Endothelial cell of umbilical vein (primary cell): ENCODE results near the gene KLHL9. TPM values are rescaled to one million over a fixed set of nuclear protein-coding genes. Genes with fewer than 3 reads are reported as not detected.

Experiments used
- BruUV-seq: library from RNA; stranded (reverse); fragments of 400-500 nt; replicated peaks from 2 replicates; lab custom pipeline; 2021; lab: Mats Ljungman, UMichigan
- CTCF ChIA-PET: fragments of 300-600, 350-600 bp; sonication (Branson Sonifier 250); formaldehyde crosslinking; loops from one replicate; lab custom pipeline; 2021; ENCODE audit warnings: antibody characterized with exemption, inconsistent platforms; lab: Charles Lee
- POLR2A ChIA-PET: fragments of 300-600, 350-600 bp; sonication (Branson Sonifier 250); formaldehyde crosslinking; loops from one replicate; lab custom pipeline; 2021; ENCODE audit warnings: antibody characterized with exemption, inconsistent platforms; lab: Charles Lee
- DNase-seq: peaks from one replicate; pipeline ENCODE4 v3.0.0-alpha.2; 2011; ENCODE audit warnings: low read depth, low spot score
- FAIRE-seq: peaks from 2 replicates; lab custom pipeline; 2011; peaks lifted over from hg19 to GRCh38; lab: Jason Lieb, UNC
- H2AFZ ChIP-seq: 2 replicates; pipeline ENCODE4 v1.6.0; 2012; ENCODE audit warnings: low read depth, low read length, control low read depth, inconsistent platforms
- H3K27ac ChIP-seq: 2 replicates; pipeline ENCODE4 v1.5.1; 2011; ENCODE audit warnings: low read depth, mild to moderate bottlenecking, control low read depth, low read length, moderate library complexity; ENCODE audit not compliant: insufficient read depth
- H3K27me3 ChIP-seq, 2 experiments: 2 replicates each; pipeline versions ENCODE4 v1.6.0 to v1.6.1; 2011; ENCODE audit warnings: low read length in 2 of 2, mixed read lengths in 1 of 2; ENCODE audit not compliant: control insufficient read depth in 2 of 2, insufficient read depth in 2 of 2
- H3K36me3 ChIP-seq, 2 experiments: 2 replicates in 1 of 2; 3 replicates in 1 of 2; pipeline ENCODE4 v1.5.1; 2011; ENCODE audit warnings: low read length in 2 of 2, mild to moderate bottlenecking in 1 of 2, moderate library complexity in 1 of 2; ENCODE audit not compliant: control insufficient read depth in 2 of 2, insufficient read depth in 2 of 2; ENCODE audit errors: extremely low read depth in 1 of 2
- H3K4me1 ChIP-seq: 3 replicates; pipeline ENCODE4 v1.5.1; 2011; ENCODE audit warnings: mild to moderate bottlenecking, low read length; ENCODE audit not compliant: control insufficient read depth, insufficient read depth; ENCODE audit errors: extremely low read depth
- H3K4me2 ChIP-seq: 2 replicates; pipeline ENCODE4 v1.6.1; 2011; ENCODE audit warnings: low read length, control low read depth, mixed read lengths; ENCODE audit not compliant: insufficient read depth
- H3K4me3 ChIP-seq, 3 experiments: fragments of 200-600 bp in 1 of 3; sonication (generic), shearing (Covaris generic) in 1 of 3; replicated peaks in 1 of 3; 2 replicates each; pipeline ENCODE4 v1.5.1; 2011 to 2016; ENCODE audit warnings: control low read depth in 3 of 3, low read length in 3 of 3, mild to moderate bottlenecking in 2 of 3, inconsistent platforms in 1 of 3, low read depth in 1 of 3, moderate library complexity in 1 of 3; ENCODE audit not compliant: insufficient read depth in 1 of 3
- H3K79me2 ChIP-seq: 2 replicates; pipeline ENCODE4 v1.6.0; 2012; ENCODE audit warnings: low read length, inconsistent platforms; ENCODE audit not compliant: control insufficient read depth, insufficient read depth
- H3K9ac ChIP-seq: replicated peaks from 2 replicates; pipeline ENCODE3; 2011; ENCODE audit warnings: low read length, control low read depth; ENCODE audit not compliant: insufficient read depth; ENCODE audit errors: extremely low read depth
- H3K9me1 ChIP-seq: replicated peaks from 3 replicates; pipeline ENCODE4 v1.6.0; 2011; ENCODE audit warnings: mild to moderate bottlenecking, low read length; ENCODE audit not compliant: control insufficient read depth, insufficient read depth; ENCODE audit errors: extremely low read depth
- H3K9me3 ChIP-seq: replicated peaks from 2 replicates; pipeline ENCODE4 v1.5.1; 2012; ENCODE audit warnings: low read length, inconsistent platforms; ENCODE audit not compliant: control insufficient read depth, insufficient read depth
- H4K20me1 ChIP-seq: replicated peaks from 2 replicates; pipeline ENCODE3; 2011; ENCODE audit warnings: mild to moderate bottlenecking, low read length; ENCODE audit not compliant: control insufficient read depth, insufficient read depth; ENCODE audit errors: extremely low read depth
- EZH2 ChIP-seq: IDR thresholded peaks from 2 replicates; pipeline ENCODE4 v1.6.1; 2012; ENCODE audit warnings: borderline replicate concordance, low read depth, mild to moderate bottlenecking, moderate library complexity, low read length, inconsistent platforms; ENCODE audit not compliant: severe bottlenecking
- MYC ChIP-seq: IDR thresholded peaks from one replicate; pipeline ENCODE4 v1.6.1; 2011; ENCODE audit warnings: mild to moderate bottlenecking, low read depth, low read length
- POLR2A ChIP-seq: IDR thresholded peaks from 2 replicates; pipeline ENCODE4 v1.6.1; 2012; ENCODE audit warnings: low read depth, mild to moderate bottlenecking, control low read depth, low read length
- POLR2AphosphoS5 ChIP-seq: IDR thresholded peaks from 2 replicates; pipeline ENCODE4 v1.6.1; 2012; ENCODE audit warnings: low read depth, mild to moderate bottlenecking, control low read depth, low read length, moderate library complexity; ENCODE audit not compliant: insufficient read depth
- dilution Hi-C: fragments of 300-500 bp; cut with MboI; formaldehyde crosslinking; loops from one replicate; pipeline ENCODE4 v1.15.0; 2019; ENCODE audit warnings: low sequenced_read_pairs; ENCODE audit not compliant: extremely low pct_ligation_motif_present
- intact Hi-C: fragments of 100-400 bp; cut with micrococcal nuclease; formaldehyde crosslinking; loops from one replicate; pipeline ENCODE4 v1.10.0; 2022
- polyA plus RNA-seq, 4 experiments: library from polyadenylated mRNA; depleted of rRNA in 3 of 4; stranded (reverse) in 3 of 4; unstranded in 1 of 4; fragments of >200 nt; gene quantifications; 2 replicates each; pipeline versions ENCODE4 v1.2.1 to v1.2.3, GENCODE V29; 2011 to 2012; ENCODE audit warnings: missing spikeins in 1 of 4
- total RNA-seq: library from RNA; stranded (reverse); gene quantifications from 2 replicates; pipeline ENCODE4 v1.2.3, GENCODE V29; 2021
- TF ChIP-seq, protein P1 (sequence below), 2 donors: IDR thresholded peaks; 1 replicate in 1 of 2; 2 replicates in 1 of 2; pipeline ENCODE4 v1.5.1; 2011; ENCODE audit warnings: low read length in 2 of 2, mild to moderate bottlenecking in 2 of 2, moderate library complexity in 2 of 2, control low read depth in 1 of 2, inconsistent platforms in 1 of 2, low read depth in 1 of 2; ENCODE audit not compliant: insufficient read depth in 1 of 2; ENCODE audit errors: extremely low read depth in 1 of 2

Gene KLHL9
- total and polyA plus RNA-seq, 2 donors (not counting 3 experiments of a cell fraction or from before 2014, with no cell fraction given) = 8.0 to 23.5 TPM

GRCh38 chr9:21326526-21327139 is 8.6 kb downstream of the KLHL9 start:
- Histone ChIP-seq H3K9me1 (no peaks in the 10 kb centered on the region), H3K27me3 (no peaks in the 10 kb centered on the region), H3K9me3 (no peaks in the 10 kb centered on the region), H3K4me2 (no peak overlapping the region), H3K36me3 (peaks cover 2 to 13% of the 10 kb centered on the region in 2 experiments), H3K9ac (no peak overlapping the region), H3K4me3 (no peak overlapping the region), H3K79me2 (peaks cover 49% of the 10 kb centered on the region), H2AFZ (no peak overlapping the region), H3K27ac (no peak overlapping the region), H3K4me1 (peaks cover 15% of the 10 kb centered on the region), H4K20me1 (peaks cover 18% of the 10 kb centered on the region)
- ChIA-PET POLR2A (interaction anchor here (0.6 to 0.9 kb wide), 3 partner anchors 9 to 1154 kb away, joined by 3 to 7 read pairs (median 6); partner anchors contain the start of gene KLHL9), CTCF (interaction anchor here (0.6 to 3.1 kb wide), 46 partner anchors 8 to 476 kb away, joined by 3 to 105 read pairs (median 4); partner anchors contain the start of genes IFNA6 and KLHL9)
- intact Hi-C loops = loop anchor here (1.0 kb wide), 2 partner anchors 70 to 463 kb away; no protein-coding TSS in a partner anchor
- DNase-seq (peak; percentile 54), FAIRE-seq (peak; percentile 59)
- TF ChIP-seq, protein P1, sequence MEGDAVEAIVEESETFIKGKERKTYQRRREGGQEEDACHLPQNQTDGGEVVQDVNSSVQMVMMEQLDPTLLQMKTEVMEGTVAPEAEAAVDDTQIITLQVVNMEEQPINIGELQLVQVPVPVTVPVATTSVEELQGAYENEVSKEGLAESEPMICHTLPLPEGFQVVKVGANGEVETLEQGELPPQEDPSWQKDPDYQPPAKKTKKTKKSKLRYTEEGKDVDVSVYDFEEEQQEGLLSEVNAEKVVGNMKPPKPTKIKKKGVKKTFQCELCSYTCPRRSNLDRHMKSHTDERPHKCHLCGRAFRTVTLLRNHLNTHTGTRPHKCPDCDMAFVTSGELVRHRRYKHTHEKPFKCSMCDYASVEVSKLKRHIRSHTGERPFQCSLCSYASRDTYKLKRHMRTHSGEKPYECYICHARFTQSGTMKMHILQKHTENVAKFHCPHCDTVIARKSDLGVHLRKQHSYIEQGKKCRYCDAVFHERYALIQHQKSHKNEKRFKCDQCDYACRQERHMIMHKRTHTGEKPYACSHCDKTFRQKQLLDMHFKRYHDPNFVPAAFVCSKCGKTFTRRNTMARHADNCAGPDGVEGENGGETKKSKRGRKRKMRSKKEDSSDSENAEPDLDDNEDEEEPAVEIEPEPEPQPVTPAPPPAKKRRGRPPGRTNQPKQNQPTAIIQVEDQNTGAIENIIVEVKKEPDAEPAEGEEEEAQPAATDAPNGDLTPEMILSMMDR (IDR thresholded peaks at IDR 0.05; ENCODE audit: extremely low read depth in 1 of 2, insufficient read depth in 1 of 2, low read depth in 1 of 2, low read length in 2 of 2) = peak; percentile 33 to 46
- TF ChIP-seq POLR2AphosphoS5 (no peak), POLR2A (no peak)
- dilution Hi-C loops = no loop called here
- no TSS peak for BruUV-seq

GRCh38 chr9:21324047-21324446 is 11.2 kb downstream of the KLHL9 start:
- dilution Hi-C loops (no loop called here), intact Hi-C loops (no loop called here)
- Histone ChIP-seq H2AFZ (no peak overlapping the region), H3K27ac (no peak overlapping the region), H3K9me1 (no peaks in the 10 kb centered on the region), H3K36me3 (peaks cover 2 to 9% of the 10 kb centered on the region in 2 experiments), H3K4me1 (peaks cover 17% of the 10 kb centered on the region), H3K9ac (no peak overlapping the region), H3K4me3 (no peak overlapping the region), H3K9me3 (no peaks in the 10 kb centered on the region), H4K20me1 (peaks cover 11% of the 10 kb centered on the region), H3K4me2 (no peak overlapping the region), H3K79me2 (peaks cover 25% of the 10 kb centered on the region), H3K27me3 (no peaks in the 10 kb centered on the region)
- DNase-seq = peak; percentile 41
- ChIA-PET CTCF (interaction anchor here (0.8 to 3.3 kb wide), 8 partner anchors 11 to 142 kb away, joined by 3 to 23 read pairs (median 4); partner anchors contain the start of gene KLHL9), POLR2A (no interaction called here)
- BruUV-seq = no TSS peak
- TF ChIP-seq MYC (no peak), POLR2A (no peak), EZH2 (no peak), POLR2AphosphoS5 (no peak)
- TF ChIP-seq, protein P1 (IDR thresholded peaks at IDR 0.05; ENCODE audit: extremely low read depth in 1 of 2, insufficient read depth in 1 of 2, low read depth in 1 of 2, low read length in 2 of 2) = no peak
- no peak for FAIRE-seq
